PFSK-1 (cell line): ENCODE measurements around the gene BCL10.

ENCODE experiments used
- FOXP2 ChIP-seq: optimal IDR thresholded peaks from 2 replicates; pipeline ENCODE3; 2011; ENCODE audit warnings: borderline replicate concordance, control low read depth, inconsistent platforms; ENCODE audit not compliant: insufficient read depth; ENCODE audit errors: extremely low read length, extremely low read depth
- POLR2AphosphoS5 ChIP-seq: IDR thresholded peaks from 2 replicates; pipeline ENCODE4 v1.6.1; 2012; ENCODE audit warnings: low read depth, mild to moderate bottlenecking, control low read depth, low read length, moderate library complexity
- SIN3A ChIP-seq: IDR thresholded peaks from 2 replicates; pipeline ENCODE4 v1.6.1; 2012; ENCODE audit warnings: mild to moderate bottlenecking, low read length, moderate library complexity, borderline replicate concordance; ENCODE audit not compliant: insufficient read depth
- TAF1 ChIP-seq: IDR thresholded peaks from 2 replicates; pipeline ENCODE4 v1.6.1; 2012; ENCODE audit warnings: low read length, control low read depth, borderline replicate concordance; ENCODE audit not compliant: insufficient read depth
- TF ChIP-seq, protein P1 (sequence below), 2 experiments: IDR thresholded peaks; 2 replicates each; pipeline versions ENCODE4 v1.6.1 to v1.8.0; 2011 to 2012; ENCODE audit warnings: low read depth in 2 of 2, low read length in 2 of 2, control low read depth in 1 of 2, inconsistent platforms in 1 of 2, mild to moderate bottlenecking in 1 of 2, moderate library complexity in 1 of 2; ENCODE audit not compliant: insufficient read depth in 1 of 2

The BCL10 gene

DNA sequence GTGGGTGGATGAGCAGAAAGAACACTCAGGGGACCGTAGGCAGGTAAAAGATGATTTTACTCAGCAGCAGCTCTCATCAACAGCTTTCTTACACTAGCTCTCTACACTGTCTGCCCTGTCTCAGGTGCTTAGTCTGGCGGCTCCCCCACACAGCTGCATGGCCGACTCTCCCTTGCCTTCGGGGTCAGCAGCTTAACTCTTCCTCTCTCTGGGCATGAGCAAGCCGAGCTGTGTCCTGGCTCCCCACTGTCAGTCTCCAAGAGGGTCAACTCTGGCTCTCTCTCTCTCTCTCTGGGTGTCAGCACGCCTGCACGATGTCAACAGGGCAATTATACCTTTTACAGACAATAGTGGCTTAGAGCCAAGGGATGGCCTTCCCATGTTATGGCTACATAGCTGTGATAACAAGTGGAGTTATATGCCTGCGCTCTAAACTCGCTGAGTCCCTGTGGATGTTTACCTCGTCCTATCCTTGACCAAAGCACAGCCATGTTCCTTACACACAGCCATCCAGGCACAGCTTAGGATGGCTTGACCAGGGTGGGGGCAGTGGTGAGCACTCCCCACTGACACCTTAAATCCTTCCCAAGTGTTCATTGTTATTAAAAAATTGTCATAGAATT is 3.1 kb upstream of the BCL10 start:
- TF ChIP-seq TAF1 (no peak), SIN3A (no peak), FOXP2 (no peak), POLR2AphosphoS5 (no peak)
- TF ChIP-seq, protein P1, sequence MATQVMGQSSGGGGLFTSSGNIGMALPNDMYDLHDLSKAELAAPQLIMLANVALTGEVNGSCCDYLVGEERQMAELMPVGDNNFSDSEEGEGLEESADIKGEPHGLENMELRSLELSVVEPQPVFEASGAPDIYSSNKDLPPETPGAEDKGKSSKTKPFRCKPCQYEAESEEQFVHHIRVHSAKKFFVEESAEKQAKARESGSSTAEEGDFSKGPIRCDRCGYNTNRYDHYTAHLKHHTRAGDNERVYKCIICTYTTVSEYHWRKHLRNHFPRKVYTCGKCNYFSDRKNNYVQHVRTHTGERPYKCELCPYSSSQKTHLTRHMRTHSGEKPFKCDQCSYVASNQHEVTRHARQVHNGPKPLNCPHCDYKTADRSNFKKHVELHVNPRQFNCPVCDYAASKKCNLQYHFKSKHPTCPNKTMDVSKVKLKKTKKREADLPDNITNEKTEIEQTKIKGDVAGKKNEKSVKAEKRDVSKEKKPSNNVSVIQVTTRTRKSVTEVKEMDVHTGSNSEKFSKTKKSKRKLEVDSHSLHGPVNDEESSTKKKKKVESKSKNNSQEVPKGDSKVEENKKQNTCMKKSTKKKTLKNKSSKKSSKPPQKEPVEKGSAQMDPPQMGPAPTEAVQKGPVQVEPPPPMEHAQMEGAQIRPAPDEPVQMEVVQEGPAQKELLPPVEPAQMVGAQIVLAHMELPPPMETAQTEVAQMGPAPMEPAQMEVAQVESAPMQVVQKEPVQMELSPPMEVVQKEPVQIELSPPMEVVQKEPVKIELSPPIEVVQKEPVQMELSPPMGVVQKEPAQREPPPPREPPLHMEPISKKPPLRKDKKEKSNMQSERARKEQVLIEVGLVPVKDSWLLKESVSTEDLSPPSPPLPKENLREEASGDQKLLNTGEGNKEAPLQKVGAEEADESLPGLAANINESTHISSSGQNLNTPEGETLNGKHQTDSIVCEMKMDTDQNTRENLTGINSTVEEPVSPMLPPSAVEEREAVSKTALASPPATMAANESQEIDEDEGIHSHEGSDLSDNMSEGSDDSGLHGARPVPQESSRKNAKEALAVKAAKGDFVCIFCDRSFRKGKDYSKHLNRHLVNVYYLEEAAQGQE (IDR thresholded peaks at IDR 0.05; ENCODE audit: insufficient read depth in 1 of 2, low read depth in 2 of 2, low read length in 2 of 2), result no peak

GRCh38 chr1:85278853-85279314 is 2.5 kb upstream of the BCL10 start:
- peak; percentile 37; the same call in 1 of the 2 replicates for TF ChIP-seq POLR2AphosphoS5
- TF ChIP-seq, protein P1 (IDR thresholded peaks at IDR 0.05; ENCODE audit: insufficient read depth in 1 of 2, low read depth in 2 of 2, low read length in 2 of 2), result no peak
- TF ChIP-seq TAF1, result peak; percentile 23; the same call in 1 of the 2 replicates
- peak; percentile 53; the same call in 1 of the 2 replicates for TF ChIP-seq SIN3A
- no peak for TF ChIP-seq FOXP2

GRCh38 chr1:85277802-85278201 is 1.4 kb upstream of the BCL10 start:
- TF ChIP-seq, protein P1 (IDR thresholded peaks at IDR 0.05; ENCODE audit: insufficient read depth in 1 of 2, low read depth in 2 of 2, low read length in 2 of 2), result no peak
- no peak for TF ChIP-seq TAF1
- TF ChIP-seq FOXP2, result no peak
- no peak for TF ChIP-seq POLR2AphosphoS5
- TF ChIP-seq SIN3A, result no peak

DNA sequence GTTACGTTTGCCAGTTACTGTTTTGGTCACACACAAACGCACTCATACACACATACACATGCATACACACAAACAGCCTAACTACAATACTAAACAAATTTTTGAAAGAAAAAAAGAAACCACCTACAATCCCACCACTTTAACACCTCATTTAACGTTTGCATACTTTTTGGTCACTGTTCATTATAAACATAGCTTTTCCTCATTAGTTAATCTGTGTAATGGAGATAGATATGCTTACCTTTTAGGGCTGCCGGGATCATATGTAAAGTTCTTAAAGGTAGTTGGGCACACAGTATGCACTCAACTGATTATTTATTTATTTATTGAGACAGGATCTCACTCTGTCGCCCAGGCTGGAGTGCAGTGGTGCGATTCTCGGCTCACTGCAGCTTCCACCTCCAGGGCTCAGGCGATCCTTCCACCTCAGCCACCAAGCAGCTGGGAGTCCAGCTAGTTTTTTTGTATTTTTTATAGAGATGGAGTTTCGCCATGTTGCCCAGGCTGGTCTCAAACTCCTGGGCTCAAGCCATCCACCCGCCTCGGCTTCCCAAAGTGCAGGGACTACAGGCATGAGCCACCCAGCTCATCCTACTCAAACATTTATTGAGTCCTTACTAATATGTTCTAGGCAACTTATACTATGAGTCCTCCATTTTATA is 677 bp upstream of the BCL10 start:
- TF ChIP-seq SIN3A (no peak), POLR2AphosphoS5 (no peak), TAF1 (no peak), FOXP2 (no peak)
- TF ChIP-seq, protein P1 (IDR thresholded peaks at IDR 0.05; ENCODE audit: insufficient read depth in 1 of 2, low read depth in 2 of 2, low read length in 2 of 2), result no peak
